Activated T-helper 1 cell treated with anti-CD3 and anti-CD28 coated beads, Interleukin-12 subunit alpha, Interleukin-12 subunit beta, Interleukin-2, Interleukin-4 antibody, amounts not matched to agents 30 ng/mL and 10 ng/mL and 1 ng/mL, durations not matched to agents 14 hours and 24 hours and 36 hours (primary cell): ENCODE data around the gene THAP3. TPM values are rescaled to one million over a fixed set of nuclear protein-coding genes. Genes with fewer than 3 reads are reported as not detected.

Experiments
- DNase-seq: peaks from one replicate; pipeline ENCODE4 v3.0.0; 2021; ENCODE audit warnings: low spot score
- H3K27ac Mint-ChIP-seq: one replicate; pipeline ENCODE4 v1.8.0; 2021; ENCODE audit warnings: mild to moderate bottlenecking, mixed read lengths
- H3K27me3 Mint-ChIP-seq: one replicate; pipeline ENCODE4 v1.8.0; 2022; ENCODE audit warnings: mild to moderate bottlenecking, moderate library complexity, mixed read lengths; ENCODE audit not compliant: insufficient read depth
- H3K36me3 Mint-ChIP-seq: one replicate; pipeline ENCODE4 v1.8.0; 2021; ENCODE audit warnings: low read depth, mixed read lengths
- H3K4me1 Mint-ChIP-seq: one replicate; pipeline ENCODE4 v1.8.0; 2021; ENCODE audit warnings: low read depth, mixed read lengths
- H3K4me3 Mint-ChIP-seq: one replicate; pipeline ENCODE4 v1.8.0; 2021; ENCODE audit warnings: mild to moderate bottlenecking, moderate library complexity, mixed read lengths
- H3K9me3 Mint-ChIP-seq: one replicate; pipeline ENCODE4 v1.8.0; 2021; ENCODE audit warnings: mixed read lengths
- intact Hi-C: fragments of 100-400 bp; cut with micrococcal nuclease; formaldehyde crosslinking; loops from one replicate; pipeline ENCODE4 v1.15.1; 2024
- total RNA-seq: library from RNA; stranded (reverse); gene quantifications from 2 replicates; pipeline ENCODE4 v1.2.3, GENCODE V29; 2022

The THAP3 gene
- total RNA-seq, 1 donor from 2014 or later: 22.2 TPM

- Mint-ChIP-seq H3K9me3 (no peaks in the 10 kb centered on the region), H3K36me3 (peaks cover 8% of the 10 kb centered on the region), H3K27me3 (no peaks in the 10 kb centered on the region), H3K27ac (no peak overlapping the region), H3K4me3 (no peak overlapping the region), H3K4me1 (peaks cover 27% of the 10 kb centered on the region)
- DNase-seq: no peak
- intact Hi-C loops: no loop called here
These were observed 38.8 kb upstream of the THAP3 start for GRCh38 chr1:6585841-6586240.

GRCh38 chr1:6586404-6586816, 38.3 kb upstream of the THAP3 start:
- intact Hi-C loops: no loop called here
- Mint-ChIP-seq H3K27ac (no peak overlapping the region), H3K4me3 (no peak overlapping the region), H3K9me3 (no peaks in the 10 kb centered on the region), H3K36me3 (peaks cover 8% of the 10 kb centered on the region), H3K27me3 (no peaks in the 10 kb centered on the region), H3K4me1 (peaks cover 21% of the 10 kb centered on the region)
- DNase-seq: no peak

GRCh38 chr1:6587261-6588005, 37.2 kb upstream of the THAP3 start:
- peaks cover 3% of the 10 kb centered on the region for H3K36me3 Mint-ChIP-seq
- H3K4me1 Mint-ChIP-seq: peaks cover 12% of the 10 kb centered on the region
- intact Hi-C loops: no loop called here
- no peak for DNase-seq
- H3K27ac Mint-ChIP-seq: no peak overlapping the region
- no peaks in the 10 kb centered on the region for H3K27me3 Mint-ChIP-seq
- H3K9me3 Mint-ChIP-seq: no peaks in the 10 kb centered on the region
- H3K4me3 Mint-ChIP-seq: no peak overlapping the region

- H3K27me3 Mint-ChIP-seq: no peaks in the 10 kb centered on the region
- H3K36me3 Mint-ChIP-seq: peaks cover 2% of the 10 kb centered on the region
- no peak overlapping the region for H3K27ac Mint-ChIP-seq
- intact Hi-C loops: no loop called here
- DNase-seq: no peak
- peaks cover 10% of the 10 kb centered on the region for H3K4me1 Mint-ChIP-seq
- H3K4me3 Mint-ChIP-seq: no peak overlapping the region
- H3K9me3 Mint-ChIP-seq: no peaks in the 10 kb centered on the region
These were observed 36.4 kb upstream of the THAP3 start for GRCh38 chr1:6588128-6588892.

DNA sequence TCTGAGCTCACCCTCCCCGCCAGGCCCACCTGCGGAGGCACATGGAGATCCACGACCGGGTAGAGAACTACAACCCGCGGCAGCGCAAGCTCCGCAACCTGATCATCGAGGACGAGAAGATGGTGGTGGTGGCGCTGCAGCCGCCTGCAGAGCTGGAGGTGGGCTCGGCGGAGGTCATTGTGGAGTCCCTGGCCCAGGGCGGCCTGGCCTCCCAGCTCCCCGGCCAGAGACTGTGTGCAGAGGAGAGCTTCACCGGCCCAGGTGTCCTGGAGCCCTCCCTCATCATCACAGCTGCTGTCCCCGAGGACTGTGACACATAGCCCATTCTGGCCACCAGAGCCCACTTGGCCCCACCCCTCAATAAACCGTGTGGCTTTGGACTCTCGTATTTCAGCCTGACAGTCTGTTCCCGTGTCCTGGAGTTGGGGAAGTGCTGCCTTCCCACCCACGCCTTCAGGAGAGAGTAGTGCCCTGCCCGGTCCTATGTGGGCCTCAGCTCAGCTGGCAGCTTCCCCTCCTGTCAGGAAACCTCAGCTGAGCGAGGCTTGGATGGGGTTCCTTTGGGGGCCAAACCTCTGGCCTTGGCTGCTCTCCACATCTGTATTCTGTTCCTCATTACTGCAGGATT, 35.7 kb upstream of the THAP3 start:
- Mint-ChIP-seq H3K4me3 (no peak overlapping the region), H3K27me3 (no peaks in the 10 kb centered on the region), H3K27ac (no peak overlapping the region), H3K36me3 (peaks cover 4% of the 10 kb centered on the region), H3K9me3 (no peaks in the 10 kb centered on the region), H3K4me1 (peaks cover 10% of the 10 kb centered on the region)
- intact Hi-C loops: no loop called here
- no peak for DNase-seq

DNA sequence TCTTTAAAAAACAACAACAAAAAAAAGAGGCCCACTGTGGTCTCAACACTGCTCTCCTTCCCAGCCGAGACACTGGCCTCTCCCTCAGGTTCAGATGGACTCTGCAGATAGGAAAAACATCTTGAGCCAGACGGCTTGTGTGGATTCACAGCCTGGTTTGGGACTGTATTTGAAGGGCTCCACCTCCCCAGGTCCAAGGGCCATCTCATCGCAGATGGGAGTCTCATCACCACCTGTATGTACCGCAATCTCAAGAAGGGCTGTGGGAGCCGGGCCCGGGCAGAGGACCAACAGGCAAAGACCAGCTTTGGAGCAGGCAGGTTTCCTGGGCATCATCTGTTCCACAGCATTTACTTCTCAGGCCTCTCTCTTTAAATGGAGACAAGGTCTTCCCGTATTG, 34.6 kb upstream of the THAP3 start:
- H3K27ac Mint-ChIP-seq: no peak overlapping the region
- H3K27me3 Mint-ChIP-seq: no peaks in the 10 kb centered on the region
- H3K4me3 Mint-ChIP-seq: no peak overlapping the region
- intact Hi-C loops: no loop called here
- H3K9me3 Mint-ChIP-seq: no peaks in the 10 kb centered on the region
- DNase-seq: no peak
- peaks cover 12% of the 10 kb centered on the region for H3K36me3 Mint-ChIP-seq
- peaks cover under 1% of the 10 kb centered on the region for H3K4me1 Mint-ChIP-seq

GRCh38 chr1:6591222-6591621, 33.4 kb upstream of the THAP3 start:
- Mint-ChIP-seq H3K27me3 (no peaks in the 10 kb centered on the region), H3K27ac (no peak overlapping the region), H3K36me3 (peaks cover 20% of the 10 kb centered on the region), H3K4me3 (no peak overlapping the region), H3K4me1 (peaks cover 7% of the 10 kb centered on the region), H3K9me3 (no peaks in the 10 kb centered on the region)
- intact Hi-C loops: no loop called here
- DNase-seq: no peak

DNA sequence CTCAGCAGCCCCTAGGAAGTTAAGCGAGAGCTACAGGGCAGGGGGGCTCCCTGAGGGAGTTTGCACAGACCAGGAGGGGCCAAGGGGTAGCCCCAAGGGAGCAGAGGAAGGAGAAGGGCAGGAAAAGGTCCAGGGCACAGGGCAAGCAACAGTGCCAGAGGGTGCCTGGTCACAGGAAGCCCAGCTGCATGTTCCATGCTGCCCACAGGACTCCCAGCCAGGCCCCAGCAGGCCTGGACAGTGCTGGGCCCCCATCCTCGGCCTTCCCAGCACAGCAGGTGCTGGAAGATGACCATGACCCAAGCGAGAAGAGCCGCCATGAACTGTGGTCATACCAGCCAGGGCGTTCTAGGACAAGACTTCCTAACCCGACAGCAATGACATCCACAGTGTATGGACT, 33.0 kb upstream of the THAP3 start:
- intact Hi-C loops: no loop called here
- peaks cover 23% of the 10 kb centered on the region for H3K36me3 Mint-ChIP-seq
- no peak overlapping the region for H3K4me3 Mint-ChIP-seq
- no peak for DNase-seq
- H3K4me1 Mint-ChIP-seq: peaks cover 10% of the 10 kb centered on the region
- H3K27me3 Mint-ChIP-seq: no peaks in the 10 kb centered on the region
- H3K27ac Mint-ChIP-seq: no peak overlapping the region
- H3K9me3 Mint-ChIP-seq: no peaks in the 10 kb centered on the region

GRCh38 chr1:6592441-6592840, 32.2 kb upstream of the THAP3 start:
- DNase-seq: no peak
- H3K27me3 Mint-ChIP-seq: no peaks in the 10 kb centered on the region
- no peak overlapping the region for H3K27ac Mint-ChIP-seq
- no peaks in the 10 kb centered on the region for H3K9me3 Mint-ChIP-seq
- H3K36me3 Mint-ChIP-seq: peaks cover 25% of the 10 kb centered on the region
- peaks cover 10% of the 10 kb centered on the region for H3K4me1 Mint-ChIP-seq
- no peak overlapping the region for H3K4me3 Mint-ChIP-seq
- intact Hi-C loops: no loop called here

DNA sequence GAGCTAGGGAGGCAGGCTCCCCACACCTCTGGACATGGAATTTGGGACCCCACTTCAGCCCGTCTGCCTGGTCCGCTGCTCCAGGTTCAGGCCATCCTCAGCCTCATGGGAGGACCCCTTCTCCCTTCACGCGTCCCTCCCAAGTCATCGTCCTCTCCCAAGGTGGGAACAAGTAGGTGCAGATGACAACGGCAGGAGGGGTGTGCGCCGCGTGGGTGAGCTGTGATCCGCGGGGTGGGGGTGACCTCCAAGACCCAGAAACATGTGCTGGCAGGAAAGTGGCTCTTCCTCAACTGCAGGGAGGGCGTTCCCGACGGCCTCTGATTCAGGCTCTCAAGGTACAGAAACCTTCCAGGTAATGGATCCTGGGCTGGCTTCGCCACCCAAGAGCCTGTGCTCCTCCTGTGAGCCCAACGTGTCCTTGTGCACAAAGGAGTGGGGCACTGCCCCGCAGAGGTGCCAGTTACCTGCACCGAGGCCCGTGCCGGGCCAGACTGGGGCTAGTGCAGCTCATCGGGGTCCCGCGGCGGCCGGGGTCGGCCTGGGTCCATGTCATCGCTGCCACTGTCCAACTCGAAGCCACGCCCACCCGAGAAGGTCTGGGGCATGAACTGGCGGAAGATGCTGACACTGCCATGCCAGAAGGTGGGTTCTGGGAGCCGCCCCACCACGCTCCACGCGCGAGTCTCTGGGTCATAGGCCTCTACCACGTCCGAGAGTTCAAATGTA, 31.6 kb upstream of the THAP3 start:
- no peak overlapping the region for H3K27ac Mint-ChIP-seq
- DNase-seq: no peak
- H3K4me1 Mint-ChIP-seq: peaks cover 10% of the 10 kb centered on the region
- no peaks in the 10 kb centered on the region for H3K27me3 Mint-ChIP-seq
- peaks cover 30% of the 10 kb centered on the region for H3K36me3 Mint-ChIP-seq
- no peak overlapping the region for H3K4me3 Mint-ChIP-seq
- no peaks in the 10 kb centered on the region for H3K9me3 Mint-ChIP-seq
- intact Hi-C loops: no loop called here

GRCh38 chr1:6593810-6594209, 30.9 kb upstream of the THAP3 start:
- DNase-seq: no peak
- Mint-ChIP-seq H3K36me3 (peaks cover 30% of the 10 kb centered on the region), H3K4me3 (no peak overlapping the region), H3K9me3 (no peaks in the 10 kb centered on the region), H3K27ac (no peak overlapping the region), H3K4me1 (peaks cover 11% of the 10 kb centered on the region), H3K27me3 (no peaks in the 10 kb centered on the region)
- intact Hi-C loops: no loop called here

DNA sequence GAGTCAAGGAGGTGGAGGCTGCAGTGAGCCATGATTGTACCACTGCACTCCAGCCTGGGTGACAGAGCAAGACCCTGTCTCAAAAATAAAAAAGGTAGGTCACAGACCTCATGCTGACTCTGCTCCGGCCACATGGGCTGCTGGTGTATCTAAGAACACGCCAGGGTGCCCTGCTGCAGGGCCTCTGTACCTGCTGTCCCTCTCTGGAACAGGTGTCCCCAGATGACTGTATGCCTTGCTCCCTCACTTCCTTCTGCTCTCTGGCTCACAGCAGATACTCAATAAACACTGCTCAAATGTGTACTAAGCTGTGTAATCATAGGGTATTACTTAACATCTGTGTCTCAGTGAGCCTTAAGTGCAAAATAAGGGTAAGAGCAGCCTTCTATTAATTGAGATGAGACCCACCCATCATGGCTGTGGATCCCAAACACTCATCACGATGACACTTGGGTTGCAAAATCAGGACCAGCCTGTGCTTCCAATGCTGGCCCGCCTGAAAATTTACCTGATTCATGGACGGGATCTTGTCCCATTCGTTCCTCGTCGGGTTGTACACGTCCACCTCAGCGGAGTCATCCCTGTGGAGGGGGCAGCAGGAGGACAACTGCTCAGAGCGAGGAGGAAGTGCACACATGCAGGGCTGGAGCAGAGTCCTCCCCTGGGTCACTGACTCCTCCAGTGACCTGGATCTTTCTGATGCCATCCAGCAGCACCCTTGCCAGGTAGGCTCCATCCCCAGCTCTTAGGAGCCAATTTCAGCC, 29.5 kb upstream of the THAP3 start:
- H3K27me3 Mint-ChIP-seq: no peaks in the 10 kb centered on the region
- no peak overlapping the region for H3K4me3 Mint-ChIP-seq
- no peak overlapping the region for H3K27ac Mint-ChIP-seq
- no peak for DNase-seq
- intact Hi-C loops: no loop called here
- peaks cover 22% of the 10 kb centered on the region for H3K4me1 Mint-ChIP-seq
- H3K36me3 Mint-ChIP-seq: peaks cover 37% of the 10 kb centered on the region
- H3K9me3 Mint-ChIP-seq: no peaks in the 10 kb centered on the region
